NCI-H1694 treated with DMSO at 0.1 percent for 48 hours (cell line): ENCODE results near the gene GMPR2.

Experiments
- DNase-seq: peaks from one replicate; lab custom pipeline; 2025; lab: John Stamatoyannopoulos, UW

GMPR2 gene

DNA sequence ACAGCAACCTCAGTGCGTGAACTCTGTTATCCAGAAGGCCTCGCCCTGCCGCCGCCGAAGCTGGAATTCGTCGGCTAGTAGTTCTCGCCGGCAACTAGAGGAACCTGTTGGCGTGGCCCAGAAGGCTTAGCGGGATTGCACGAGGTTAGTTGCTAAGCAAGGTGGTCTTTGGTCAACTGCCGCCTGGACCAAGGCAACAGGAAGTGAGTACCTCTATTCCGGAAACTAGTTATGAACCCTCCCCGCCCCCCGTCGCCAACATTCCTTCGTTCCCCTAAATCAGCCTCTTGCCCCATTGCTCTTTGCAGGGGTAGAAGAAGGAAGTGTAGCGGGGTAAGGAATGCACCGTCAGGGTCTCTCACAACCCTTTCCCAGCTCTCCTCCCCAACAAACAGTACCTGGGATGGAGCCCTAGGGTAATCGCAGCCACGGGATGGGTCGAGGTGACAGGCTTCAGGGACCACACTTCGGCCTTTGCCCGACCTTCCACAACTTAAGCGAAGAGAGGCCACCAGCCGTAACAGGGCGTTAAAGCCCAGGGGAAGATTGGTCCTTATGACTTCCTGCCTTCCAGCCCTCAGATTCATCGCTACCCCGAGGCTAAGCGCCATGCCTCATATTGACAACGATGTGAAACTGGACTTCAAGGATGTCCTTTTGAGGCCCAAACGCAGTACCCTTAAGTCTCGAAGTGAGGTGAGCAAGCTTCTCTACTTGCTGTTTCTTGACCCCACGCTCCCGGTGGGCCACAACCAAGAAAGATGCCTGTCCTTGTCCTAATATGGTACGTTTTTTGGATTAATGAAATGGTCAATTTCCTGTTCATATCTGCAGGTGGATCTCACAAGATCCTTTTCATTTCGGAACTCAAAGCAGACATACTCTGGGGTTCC lies at the start of gene GMPR2:
Gene GMPR2, plus strand, starts transcription at position 285 of the 893 bp plus-strand sequence. Its CDS starts 325 bp downstream, at position 610.
- DNase-seq = peak; percentile 85

DNA sequence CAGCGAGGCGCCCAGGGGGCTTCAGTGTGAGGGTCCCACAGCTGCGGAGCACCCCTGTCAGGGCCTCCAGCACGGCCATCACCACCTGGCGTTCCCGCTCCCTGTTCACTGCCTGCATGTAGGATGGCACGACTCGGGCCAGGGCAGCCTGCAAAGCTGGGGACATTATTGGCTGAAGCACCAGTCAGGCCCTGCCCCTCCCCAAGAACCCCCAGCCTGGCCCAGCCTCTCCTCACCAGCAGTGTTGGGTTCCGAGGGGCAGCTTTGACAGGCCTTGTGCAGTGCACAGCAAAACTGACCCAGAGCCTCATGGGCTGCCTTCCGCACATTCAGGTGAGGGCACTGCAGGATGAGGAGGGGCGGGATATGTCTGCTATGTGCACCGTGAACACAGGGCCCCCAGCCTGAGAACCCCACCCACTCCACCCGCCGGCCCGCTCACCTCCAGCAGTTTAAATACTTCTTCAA lies 49.7 kb upstream of the GMPR2 start:
- DNase-seq = no peak

DNA sequence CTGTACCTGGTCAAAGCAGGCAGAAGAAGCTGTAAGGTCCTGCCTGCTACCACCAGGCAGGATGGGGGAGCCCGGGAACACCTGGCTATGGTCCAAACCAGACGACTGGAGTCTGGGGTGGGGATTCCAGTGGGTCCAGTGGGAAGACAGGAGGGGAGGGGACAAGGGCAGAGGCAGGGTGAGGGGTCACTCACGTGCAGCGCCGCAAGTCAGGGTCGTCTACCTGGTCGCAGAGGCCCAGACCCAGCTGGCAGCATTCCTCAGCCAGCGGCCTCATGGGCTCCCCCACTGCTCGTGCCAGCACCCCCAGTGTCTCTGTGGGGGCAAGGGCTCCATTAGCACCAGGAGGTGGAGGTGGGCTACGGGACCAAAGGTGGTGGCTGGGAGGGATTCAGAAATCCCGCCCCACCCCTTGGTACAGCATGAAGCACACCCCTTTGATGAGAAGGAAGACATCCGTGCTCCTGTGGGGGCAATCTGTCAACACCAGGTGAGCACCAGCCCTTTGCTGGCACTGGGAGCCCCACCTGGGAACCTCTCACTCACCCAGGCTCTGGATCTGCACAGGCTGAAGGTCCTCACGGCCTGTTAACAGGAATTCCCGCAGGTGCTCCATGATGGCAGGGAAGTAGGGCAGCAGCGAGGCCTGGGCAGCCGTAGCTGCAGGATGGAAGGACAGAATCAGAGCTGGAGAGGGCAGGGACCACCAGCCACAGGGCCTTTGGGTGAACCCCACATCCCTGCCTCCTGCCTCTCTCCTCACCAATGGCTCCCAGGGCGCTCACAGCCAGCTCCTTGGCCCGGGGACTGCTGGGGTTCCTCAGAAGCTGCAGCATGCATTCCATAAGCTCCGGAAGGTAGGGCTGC lies 48.4 kb upstream of the GMPR2 start:
- no peak for DNase-seq

DNA sequence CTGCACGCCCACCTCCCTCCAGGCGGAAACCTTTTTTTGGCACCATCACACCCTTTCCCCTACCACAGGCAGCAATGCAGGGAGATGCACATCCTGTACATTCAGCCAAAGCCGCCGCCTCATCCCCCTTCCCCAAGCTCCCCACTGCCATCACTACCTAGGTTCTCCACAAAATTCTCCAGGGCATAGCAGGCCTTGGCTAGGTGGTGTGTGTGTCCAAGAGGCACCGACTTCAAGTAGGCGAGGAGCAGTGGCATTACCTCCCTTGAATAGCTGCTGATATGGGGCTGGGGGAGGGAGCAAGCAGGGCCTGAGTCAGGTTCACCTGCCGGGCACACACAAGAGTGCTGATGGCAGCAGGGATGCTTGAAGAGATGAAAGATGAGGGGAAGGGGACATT lies 47.7 kb upstream of the GMPR2 start:
- no peak for DNase-seq

DNA sequence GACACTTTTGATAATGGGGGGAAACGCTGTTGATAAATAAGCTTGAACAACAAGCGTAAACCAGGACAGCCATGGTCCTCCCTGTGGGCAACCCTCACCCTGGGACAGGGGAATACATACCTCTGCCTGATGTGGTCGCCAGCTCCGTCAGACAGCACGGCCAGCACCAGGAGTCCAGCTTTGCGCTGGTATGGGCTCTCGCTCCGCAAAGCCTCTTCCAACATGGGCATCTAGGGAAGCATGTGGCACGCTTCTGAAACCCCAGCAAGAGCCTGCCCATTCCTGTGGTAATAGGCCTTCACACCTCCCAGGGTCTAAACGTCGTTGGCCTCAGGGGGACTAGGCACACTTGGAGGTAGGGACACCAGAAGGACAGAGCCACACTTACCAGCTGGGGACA lies 47.0 kb upstream of the GMPR2 start:
- no peak for DNase-seq

DNA sequence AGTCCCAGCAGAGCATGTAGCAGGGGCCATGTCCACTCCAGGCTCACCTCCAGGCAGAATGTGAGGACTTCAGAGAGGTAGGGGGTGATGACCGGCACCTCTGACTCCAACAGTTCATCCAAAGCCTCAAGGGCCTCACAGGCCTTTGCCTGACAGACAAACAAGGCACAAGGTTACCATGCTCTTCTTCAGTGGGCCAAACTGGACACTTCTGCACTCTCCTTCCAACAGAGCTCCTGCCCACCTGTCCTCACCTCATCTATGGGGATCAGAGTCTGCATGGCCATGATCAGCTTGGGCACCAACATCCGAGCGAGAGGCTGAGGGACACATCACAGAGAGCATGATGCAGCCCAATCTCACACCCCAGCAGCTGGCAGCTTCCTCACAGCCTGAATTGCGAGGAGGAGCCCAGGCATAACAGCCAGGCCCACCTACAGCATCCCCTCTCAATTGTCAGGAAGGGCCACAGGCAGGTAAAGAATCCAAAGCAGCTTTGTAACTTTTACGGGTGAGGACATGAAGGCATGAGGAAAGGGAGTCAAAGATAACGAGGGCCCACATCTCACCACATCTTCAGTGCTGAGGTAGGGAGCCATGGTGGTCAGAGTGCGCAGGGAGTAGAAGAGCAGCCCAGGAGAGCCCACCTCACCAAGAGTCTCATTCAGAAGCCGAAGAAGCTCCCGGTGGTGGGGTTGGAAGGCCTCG lies 45.7 kb upstream of the GMPR2 start:
- no peak for DNase-seq

DNA sequence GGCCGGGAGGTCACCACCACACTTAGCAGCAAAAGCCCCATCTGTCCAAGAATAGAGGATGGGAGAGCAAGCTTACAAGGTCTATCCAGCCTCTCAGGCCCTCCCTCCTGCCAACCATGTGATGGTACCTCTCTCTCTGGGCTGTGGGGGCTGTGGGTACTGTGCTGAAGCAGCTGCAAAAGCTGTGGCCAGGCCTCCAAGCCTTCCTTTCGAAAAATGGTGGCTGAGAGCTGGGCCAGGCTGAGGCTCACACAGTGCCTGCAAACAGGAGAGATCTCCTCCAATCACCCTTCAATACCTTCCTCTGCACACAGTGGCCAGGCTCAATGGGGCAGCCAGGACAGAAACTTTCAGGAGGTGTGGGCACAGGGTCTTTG lies 45.2 kb upstream of the GMPR2 start:
- no peak for DNase-seq

DNA sequence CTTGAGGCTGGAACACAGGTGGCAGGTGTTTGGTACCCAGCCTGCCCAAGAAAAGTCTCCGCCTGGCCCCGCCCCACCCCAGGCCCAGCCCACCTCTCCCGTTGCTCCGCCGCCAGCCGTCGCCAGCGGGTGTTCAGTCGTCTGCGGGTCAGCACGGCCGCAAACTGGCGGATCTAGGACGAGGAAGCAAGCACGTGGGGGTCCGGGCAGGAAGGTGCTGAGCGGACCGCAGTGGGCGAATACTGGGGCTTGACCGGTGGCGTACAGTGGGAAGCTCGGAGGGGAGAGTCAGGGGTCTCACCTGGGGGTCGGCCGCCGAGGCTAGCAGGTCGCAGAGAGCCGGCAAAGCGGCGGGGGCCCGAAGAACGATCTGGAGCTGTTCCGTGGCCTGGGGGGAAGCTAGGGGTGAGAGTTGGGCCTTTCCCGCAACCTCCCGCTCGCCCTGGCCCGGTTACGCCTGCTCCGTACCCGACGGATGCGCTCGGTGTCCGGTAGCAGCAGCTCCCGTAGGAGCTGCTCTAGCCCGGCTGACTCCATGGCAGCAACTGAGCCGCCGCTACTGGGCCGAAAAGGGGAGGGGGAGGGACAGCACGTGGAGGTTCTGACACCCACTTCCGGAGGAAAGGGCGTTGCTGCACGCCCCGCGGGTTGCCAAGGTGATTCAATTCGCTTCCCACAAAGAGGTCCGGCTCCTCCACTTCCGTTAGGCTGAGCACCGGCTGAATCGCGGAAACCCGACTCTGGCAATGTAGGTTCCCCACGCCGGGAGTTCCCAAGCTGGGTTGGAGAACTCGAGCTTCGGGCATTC lies 44.3 kb upstream of the GMPR2 start, which contains the start of gene IPO4:
Gene IPO4, minus strand, starts transcription at position 566 of the 808 bp plus-strand sequence. Its CDS starts 29 bp downstream, at position 537.
- DNase-seq = peak; percentile 96

DNA sequence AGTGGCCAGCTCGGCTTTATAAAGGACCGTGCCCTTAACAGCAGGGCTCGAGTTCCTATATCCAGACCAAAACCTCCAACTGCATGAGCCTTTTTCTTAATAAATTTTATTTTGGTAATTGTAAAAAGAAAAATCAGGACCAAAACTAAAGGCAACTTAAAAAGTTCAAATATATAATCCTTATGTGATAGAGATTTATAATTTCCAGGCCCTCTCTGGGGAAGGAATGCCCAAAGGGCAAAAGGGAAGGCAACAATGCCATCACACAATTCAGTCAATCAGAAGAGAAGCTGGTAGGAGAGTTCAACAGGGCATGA lies 43.7 kb upstream of the GMPR2 start:
- DNase-seq = no peak

DNA sequence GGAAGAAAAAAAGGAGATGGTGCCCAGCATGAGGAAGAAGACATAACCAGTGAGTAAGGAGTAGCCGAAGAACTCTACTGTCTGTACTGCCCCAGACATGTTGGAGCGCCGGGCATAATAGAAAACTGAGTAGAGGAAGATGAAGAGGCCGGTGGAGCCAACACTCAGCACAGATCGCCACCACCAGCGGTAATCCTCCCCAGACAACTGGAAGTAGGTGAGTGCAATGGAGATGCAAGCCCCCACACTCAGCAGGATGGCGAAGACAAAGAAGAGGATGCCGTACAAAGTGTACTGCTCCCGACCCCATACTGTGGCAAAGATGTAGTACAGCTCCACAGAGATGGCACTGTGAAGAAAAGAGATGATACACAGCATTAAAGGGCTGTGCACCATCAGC lies 43.3 kb upstream of the GMPR2 start:
- no peak for DNase-seq

DNA sequence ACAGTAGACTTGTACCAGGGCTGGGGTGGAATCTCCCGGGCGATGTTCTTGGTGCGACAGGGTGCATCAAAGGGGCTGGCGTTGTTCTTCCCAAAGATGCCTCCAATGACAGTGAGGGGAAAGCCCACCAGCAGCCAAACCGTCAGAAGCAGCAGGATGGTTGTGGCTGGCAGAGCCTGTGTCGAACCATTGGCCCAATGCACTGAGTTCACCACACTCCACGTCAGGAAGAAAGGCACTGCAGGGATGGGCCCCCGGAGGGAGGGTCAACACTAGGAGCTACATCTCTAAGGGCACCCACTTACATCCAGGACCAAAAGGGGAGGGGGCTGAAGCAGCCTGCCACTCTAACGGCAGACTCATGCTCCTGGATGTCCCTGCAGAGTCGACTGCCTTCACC lies 42.3 kb upstream of the GMPR2 start:
- no peak for DNase-seq

DNA sequence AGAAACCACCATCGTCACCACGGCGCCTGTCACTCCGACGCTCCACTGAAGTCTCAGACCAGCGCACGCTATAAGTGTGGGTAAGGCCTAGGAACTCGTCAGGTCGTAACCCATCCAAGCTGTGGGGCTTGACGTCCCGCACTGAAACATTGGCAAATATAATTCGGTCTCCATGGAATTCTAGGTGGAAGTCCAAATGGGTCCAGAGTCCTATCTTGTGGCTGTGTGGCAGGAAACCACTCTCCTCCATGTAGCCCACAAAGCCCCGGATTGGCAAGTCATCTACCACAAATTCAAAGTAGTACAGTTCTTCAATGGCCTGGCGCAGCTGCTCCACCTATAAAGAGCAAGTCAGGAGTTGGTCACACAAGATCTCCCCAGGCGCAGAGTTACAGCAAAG lies 39.8 kb upstream of the GMPR2 start:
- DNase-seq = no peak

DNA sequence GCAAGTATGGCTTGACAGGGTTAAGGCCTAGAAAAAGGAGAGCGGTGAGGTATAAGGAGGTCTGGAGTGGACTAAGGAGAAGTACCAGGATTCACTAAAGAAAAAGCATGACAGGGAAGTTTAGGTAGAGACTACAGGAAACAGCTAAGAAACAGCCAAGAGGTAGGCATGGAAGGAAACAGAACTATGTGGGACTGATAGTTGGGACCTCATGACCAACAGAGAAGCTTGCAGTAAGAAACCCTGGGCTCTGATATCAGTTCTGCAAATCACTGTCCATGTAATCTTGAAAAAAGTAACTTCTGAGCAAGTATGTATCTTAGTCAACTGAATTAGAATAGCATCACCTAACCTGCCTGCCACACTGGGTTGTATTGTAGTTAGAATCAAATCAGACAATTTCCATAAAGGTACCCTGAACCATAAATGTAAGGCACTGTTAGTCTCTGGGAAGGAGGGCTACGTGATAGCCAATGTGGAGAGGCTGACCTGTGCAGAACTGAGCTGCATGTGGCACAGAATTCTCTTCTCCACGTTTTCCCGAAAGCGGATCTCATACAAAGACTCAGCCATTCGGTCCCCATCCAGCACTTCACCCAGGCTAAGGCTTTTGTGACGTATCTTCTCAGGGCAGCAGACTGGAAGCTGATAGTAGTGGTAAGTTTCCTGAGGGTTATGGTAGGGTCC lies 38.4 kb upstream of the GMPR2 start:
- no peak for DNase-seq

DNA sequence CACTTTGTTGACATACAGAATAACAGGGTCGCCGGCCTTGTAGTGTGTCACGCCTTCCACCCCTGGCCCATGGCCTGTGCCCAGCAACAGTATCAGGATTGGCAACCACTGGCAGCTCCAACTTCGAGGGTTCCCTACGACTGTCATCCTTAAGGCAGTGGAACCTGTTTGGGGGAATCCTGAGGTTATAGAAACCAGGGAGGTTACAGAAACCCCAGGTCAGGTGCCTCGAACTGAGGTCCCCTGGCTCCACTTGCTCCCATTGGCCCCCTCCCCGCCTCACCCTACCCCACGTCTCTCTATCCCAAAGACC lies 37.9 kb upstream of the GMPR2 start:
- DNase-seq = no peak

DNA sequence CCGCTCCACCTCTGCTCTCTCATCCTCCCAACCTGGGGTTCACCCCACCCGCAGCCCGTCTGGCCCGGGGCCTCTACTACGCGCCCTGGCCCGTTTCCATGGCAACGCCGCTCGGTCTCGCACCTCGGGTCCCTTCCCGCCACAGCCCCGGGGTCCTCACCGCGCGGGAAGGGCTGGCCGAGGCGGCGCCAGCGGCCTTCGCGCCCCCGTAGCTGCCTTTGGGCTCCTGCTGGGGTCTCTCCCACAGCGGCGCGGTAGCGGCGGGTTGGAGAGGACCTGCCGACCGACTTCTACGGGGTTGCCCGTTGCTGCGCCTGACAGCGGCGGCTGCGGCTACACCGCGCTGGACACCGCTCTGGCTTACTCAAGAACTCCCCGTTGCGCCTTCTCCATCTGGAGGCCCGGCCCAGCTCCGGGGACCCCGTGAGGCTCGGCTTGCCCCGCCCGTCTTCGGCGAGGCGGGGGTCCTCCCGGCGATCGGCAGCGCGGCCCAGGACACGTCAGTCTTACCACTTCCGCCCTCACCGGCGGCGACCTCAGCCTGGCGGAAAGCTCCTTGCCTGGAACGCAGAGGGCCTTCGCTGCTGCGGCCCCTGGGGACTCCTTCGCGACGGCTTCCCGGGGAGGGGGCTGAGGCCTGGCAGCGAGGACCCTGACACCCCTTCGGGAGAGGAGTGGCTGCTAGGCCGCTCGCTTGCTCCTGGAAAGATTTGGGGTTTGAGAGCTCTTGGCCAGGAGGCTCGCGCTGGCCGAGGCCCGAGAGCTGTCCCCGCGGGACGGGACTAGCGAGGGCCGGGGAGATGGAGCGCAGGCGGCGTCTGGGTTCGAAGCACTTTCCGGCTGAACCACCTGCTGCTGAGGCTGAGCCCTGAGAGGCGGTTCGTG lies 37.3 kb upstream of the GMPR2 start, which contains the start of gene TM9SF1:
Gene TM9SF1, minus strand, starts transcription at position 256 of the 885 bp plus-strand sequence. CDS start 422 bp downstream, outside the sequence.
- peak; percentile 55 for DNase-seq

DNA sequence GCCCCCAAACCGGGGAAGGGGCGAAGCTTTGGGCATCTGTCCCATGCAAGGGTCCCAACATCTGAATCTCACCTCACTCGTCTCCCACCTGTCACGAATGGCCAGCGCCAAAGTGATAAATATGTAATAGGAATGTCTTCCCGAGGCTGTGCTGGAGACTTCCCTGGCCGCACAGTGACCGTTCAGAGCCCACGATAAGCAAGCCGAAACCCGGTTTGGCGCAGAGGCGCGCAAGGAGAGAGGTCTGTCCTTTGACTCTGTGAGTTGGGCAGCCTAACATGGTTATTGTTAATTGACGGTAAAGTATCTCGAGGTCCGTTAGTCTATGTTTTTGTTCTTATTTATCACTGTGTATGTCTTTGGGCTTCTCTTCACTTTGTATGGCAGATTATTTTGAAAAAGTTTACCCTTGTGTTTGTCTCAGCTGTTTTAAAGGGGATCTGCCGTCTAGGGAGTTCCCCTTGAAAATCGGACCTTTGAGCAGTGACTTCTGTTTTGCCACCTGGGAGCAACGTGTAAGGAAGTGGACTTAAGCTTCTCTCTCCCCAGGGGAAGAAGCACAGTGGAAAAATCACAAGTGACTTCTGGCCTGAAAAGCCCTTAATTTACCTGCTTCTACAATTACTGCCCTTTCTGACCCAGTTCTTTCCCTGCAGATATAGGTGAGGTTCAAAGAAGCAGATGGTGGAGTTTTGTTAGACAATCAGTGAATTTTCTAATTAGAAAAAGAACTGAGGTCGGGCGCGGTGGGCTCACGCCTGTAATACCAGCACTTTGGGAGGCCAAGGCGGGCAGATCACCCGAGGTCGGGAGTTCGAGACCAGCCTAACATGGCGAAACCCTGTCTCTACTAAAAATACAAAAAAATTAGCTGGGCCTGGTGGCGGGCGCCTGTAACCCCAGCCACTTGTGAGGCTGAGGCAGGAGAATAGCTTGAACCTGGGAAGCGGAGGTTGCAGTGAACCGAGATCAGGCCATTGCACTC lies 36.4 kb upstream of the GMPR2 start:
- no peak for DNase-seq

DNA sequence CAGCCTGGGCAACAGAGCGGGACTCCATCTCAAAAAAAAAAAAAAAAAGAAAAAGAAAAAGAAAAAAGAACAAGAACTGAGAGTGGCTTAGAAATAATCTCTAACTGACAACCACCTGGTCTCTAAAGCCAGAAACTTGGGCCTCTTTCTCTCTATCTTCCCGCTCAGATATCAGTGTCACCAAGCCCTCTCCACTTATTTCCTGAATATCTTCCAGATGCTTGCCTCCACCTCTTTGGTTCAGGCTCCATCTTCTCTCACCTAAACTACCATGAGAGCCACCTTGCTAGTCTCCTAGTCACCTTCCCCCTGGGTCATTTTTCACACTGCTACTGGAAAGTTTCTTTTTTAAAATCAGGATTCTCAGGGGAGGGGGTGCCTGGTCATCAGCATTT lies 35.7 kb upstream of the GMPR2 start:
- no peak for DNase-seq

DNA sequence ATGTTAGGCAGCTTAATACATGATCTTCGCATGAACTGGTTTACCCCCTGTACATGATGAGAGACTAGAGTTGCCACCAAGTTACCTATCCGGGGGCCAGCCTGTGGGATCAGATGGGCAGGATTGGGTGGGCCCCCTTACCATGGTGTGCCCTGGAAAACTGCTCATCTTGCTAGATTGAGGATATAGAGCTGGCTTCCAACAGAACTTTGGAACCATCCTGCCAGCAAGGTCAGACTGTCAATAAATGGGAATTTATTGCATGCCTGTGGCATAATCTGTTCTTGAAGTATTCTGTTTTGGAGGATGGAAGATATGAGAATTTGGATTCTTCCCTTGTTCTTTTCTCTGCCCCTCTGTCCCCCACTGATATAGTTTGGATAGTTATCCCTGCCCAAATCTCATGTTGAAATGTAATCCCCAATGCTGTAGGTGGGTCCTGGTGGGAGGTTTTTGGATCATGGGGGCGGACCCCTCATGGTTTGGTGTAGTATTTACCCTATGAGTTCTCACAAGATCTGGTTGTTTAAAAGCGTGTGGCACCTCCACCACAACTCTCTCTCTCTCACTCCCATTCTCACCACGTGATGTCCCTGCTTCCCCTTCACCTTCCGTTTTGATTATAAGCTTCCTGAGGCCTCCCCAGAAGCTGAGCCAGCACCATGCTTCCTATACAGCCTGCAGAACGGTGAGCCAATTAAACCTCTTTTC lies 33.8 kb upstream of the GMPR2 start:
- no peak for DNase-seq
